GM23338 (cell line): Measurements from ENCODE around the gene WDR27. TPM values are rescaled to one million over a fixed set of nuclear protein-coding genes. Genes with fewer than 3 reads are reported as not detected.

Source experiments
- ATAC-seq: fragments of 200-7000 bp; cut with Tn5 transposase; 3 replicates; pipeline ENCODE4 v1.9.1; 2020
- DNase-seq: peaks from one replicate; pipeline ENCODE4 v3.0.0-alpha.2; 2015; ENCODE audit warnings: low spot score
- H2AFZ ChIP-seq: fragments of 200-600 bp; sonication (generic); 2 replicates; pipeline ENCODE4 v1.8.0; 2016; ENCODE audit warnings: antibody characterized with exemption, mild to moderate bottlenecking, moderate library complexity
- H3F3A ChIP-seq: fragments of 200-600 bp; sonication (generic); replicated peaks from 2 replicates; pipeline ENCODE4 v1.8.0; 2017; ENCODE audit warnings: antibody characterized with exemption, mixed run types, low read depth
- H3K27ac ChIP-seq: fragments of 200-600 bp; sonication (generic); 2 replicates; pipeline ENCODE4 v1.6.1; 2016; ENCODE audit warnings: low read depth
- H3K27me3 ChIP-seq: fragments of 200-600 bp; sonication (generic); 2 replicates; pipeline ENCODE4 v1.8.0; 2016; ENCODE audit warnings: mild to moderate bottlenecking, mixed run types, moderate library complexity; ENCODE audit not compliant: insufficient read depth
- H3K36me3 ChIP-seq: fragments of 200-600 bp; sonication (generic); 2 replicates; pipeline ENCODE4 v1.8.0; 2016; ENCODE audit warnings: mild to moderate bottlenecking; ENCODE audit not compliant: insufficient read depth
- H3K4me1 ChIP-seq: fragments of 200-600 bp; sonication (generic); 2 replicates; pipeline ENCODE4 v1.8.0; 2016; ENCODE audit warnings: mild to moderate bottlenecking, moderate library complexity; ENCODE audit not compliant: insufficient read depth
- H3K4me2 ChIP-seq: fragments of 200-600 bp; sonication (generic); 2 replicates; pipeline ENCODE4 v1.7.1; 2017; ENCODE audit warnings: mixed run types
- H3K4me3 ChIP-seq: fragments of 200-600 bp; sonication (generic); 2 replicates; pipeline ENCODE4 v1.6.1; 2016; ENCODE audit warnings: mixed run types
- H3K79me2 ChIP-seq: fragments of 200-600 bp; sonication (generic); replicated peaks from 2 replicates; pipeline ENCODE4 v1.8.0; 2017; ENCODE audit warnings: mild to moderate bottlenecking; ENCODE audit not compliant: insufficient read depth
- H3K9me2 ChIP-seq: fragments of 200-600 bp; sonication (generic); 2 replicates; pipeline ENCODE4 v1.8.0; 2017; ENCODE audit not compliant: insufficient read depth
- H4K20me1 ChIP-seq: fragments of 200-600 bp; sonication (generic); replicated peaks from 2 replicates; pipeline ENCODE4 v1.8.0; 2017; ENCODE audit warnings: mild to moderate bottlenecking; ENCODE audit not compliant: insufficient read depth
- H3K27ac Mint-ChIP-seq: 2 replicates; pipeline ENCODE4 v1.8.0; 2020; ENCODE audit warnings: inconsistent platforms, mild to moderate bottlenecking, moderate library complexity, mixed read lengths
- H3K27me3 Mint-ChIP-seq: 3 replicates; pipeline ENCODE4 v1.8.0; 2022; ENCODE audit warnings: low read depth, mild to moderate bottlenecking, moderate library complexity, mixed read lengths, inconsistent platforms; ENCODE audit not compliant: insufficient read depth, poor library complexity
- H3K36me3 Mint-ChIP-seq: 3 replicates; pipeline ENCODE4 v1.8.0; 2021; ENCODE audit warnings: low read depth, mild to moderate bottlenecking, inconsistent platforms, moderate library complexity, mixed read lengths
- H3K4me1 Mint-ChIP-seq: 3 replicates; pipeline ENCODE4 v1.8.0; 2020; ENCODE audit warnings: mild to moderate bottlenecking, inconsistent platforms, mixed read lengths
- H3K4me3 Mint-ChIP-seq: 3 replicates; pipeline ENCODE4 v1.8.0; 2021; ENCODE audit warnings: moderate library complexity, mild to moderate bottlenecking, inconsistent platforms, mixed read lengths
- H3K9me3 Mint-ChIP-seq: 3 replicates; pipeline ENCODE4 v1.8.0; 2020; ENCODE audit warnings: moderate library complexity, mild to moderate bottlenecking, inconsistent platforms, mixed read lengths
- EZH2 ChIP-seq: fragments of 200-600 bp; sonication (generic); IDR thresholded peaks from one replicate; pipeline ENCODE4 v1.8.0; 2017; ENCODE audit warnings: antibody characterized with exemption, mild to moderate bottlenecking, low read depth; ENCODE audit not compliant: unreplicated experiment
- EZH2phosphoT487 ChIP-seq: fragments of 200-600 bp; sonication (generic); IDR thresholded peaks from one replicate; pipeline ENCODE4 v1.8.1; 2018; ENCODE audit warnings: antibody characterized with exemption; ENCODE audit not compliant: unreplicated experiment
- JUNB ChIP-seq: IDR thresholded peaks from one replicate; pipeline ENCODE4 v1.6.1; 2016; ENCODE audit warnings: antibody characterized with exemption; ENCODE audit not compliant: unreplicated experiment
- NANOG ChIP-seq: IDR thresholded peaks from 2 replicates; pipeline ENCODE4 v1.6.1; 2016; ENCODE audit warnings: antibody characterized with exemption, borderline replicate concordance
- POLR2AphosphoS5 ChIP-seq: IDR thresholded peaks from 2 replicates; pipeline ENCODE4 v1.6.1; 2016; ENCODE audit warnings: antibody characterized with exemption, low read depth
- ZNF114 ChIP-seq: fragments of 250-450 bp; sonication (Bioruptor Pico); IDR thresholded peaks from 2 replicates; pipeline ENCODE4 v1.5.0; 2020; ENCODE audit warnings: mild to moderate bottlenecking, moderate library complexity
- ZNF331 ChIP-seq: fragments of 250-450 bp; sonication (Bioruptor Pico); IDR thresholded peaks from 2 replicates; pipeline ENCODE4 v1.5.0; 2020; ENCODE audit warnings: low read depth, mild to moderate bottlenecking, moderate library complexity
- polyA plus RNA-seq: library from polyadenylated mRNA; unstranded; fragments of >200 nt; fragmentation: Nextera tagmentation; extraction: Ambion mirVana; gene quantifications from 2 replicates; pipeline ENCODE4 v1.2.1, GENCODE V29; 2016
- total RNA-seq: library from RNA; depleted of rRNA; stranded (reverse); fragments of >200 nt; shearing (Covaris generic); gene quantifications from 2 replicates; pipeline ENCODE4 v1.2.3, GENCODE V29; 2014
- TF ChIP-seq, protein P1 (sequence below): IDR thresholded peaks from 2 replicates; pipeline ENCODE4 v1.6.1; 2016; ENCODE audit warnings: antibody characterized with exemption
- TF ChIP-seq, protein P2 (sequence below), 2 experiments: fragments of 200-600 bp in 1 of 2; sonication (generic) in 1 of 2; conservative IDR thresholded peaks; 2 replicates each; pipeline versions ENCODE4 v1.5.1 to v1.6.1; 2016 to 2017; ENCODE audit warnings: antibody characterized with exemption in 2 of 2, low read depth in 2 of 2, mild to moderate bottlenecking in 2 of 2, moderate library complexity in 1 of 2
- TF ChIP-seq, protein P3 (sequence below): IDR thresholded peaks from one replicate; pipeline ENCODE4 v1.6.1; 2018; ENCODE audit warnings: antibody characterized with exemption; ENCODE audit not compliant: unreplicated experiment

Gene WDR27
- total and polyA plus RNA-seq, 2 experiments from 2014 or later: 55.3 to 80.4 TPM

DNA sequence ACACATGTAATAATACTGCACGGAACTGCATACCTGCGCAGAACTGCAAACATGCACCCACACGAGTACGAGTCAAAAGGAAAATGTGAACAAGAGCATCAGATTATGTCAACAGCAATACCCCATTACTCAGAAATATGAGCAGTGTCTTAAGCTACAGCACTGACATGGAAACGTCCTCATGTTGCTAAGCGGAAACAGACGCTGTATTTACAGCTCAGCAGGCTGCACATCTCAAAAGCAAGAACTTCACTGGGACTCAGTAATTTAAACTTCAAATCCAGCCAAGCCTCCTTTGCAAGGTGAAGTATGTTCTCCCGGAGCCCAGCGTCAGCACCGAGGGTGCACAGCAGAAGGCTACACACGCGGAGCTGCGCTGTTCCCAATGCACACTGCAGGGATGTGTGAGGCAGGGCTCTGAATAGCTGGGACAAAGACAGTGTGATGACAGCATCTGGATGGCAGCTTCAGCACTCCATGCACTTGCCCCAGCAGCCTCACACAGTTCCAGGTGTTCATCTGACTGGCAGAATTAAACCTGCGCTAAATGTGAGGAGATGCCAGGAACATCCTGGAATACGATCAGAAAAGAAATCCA is 202.8 kb downstream of the WDR27 start:
- H3K4me3 Mint-ChIP-seq: no peak overlapping the region
- no peaks in the 10 kb centered on the region for H4K20me1 ChIP-seq
- no peaks in the 10 kb centered on the region for H3K27me3 ChIP-seq
- no peaks in the 10 kb centered on the region for H3K9me2 ChIP-seq
- no peaks in the 10 kb centered on the region for H3K9me3 Mint-ChIP-seq
- TF ChIP-seq ZNF331 (no peak), ZNF114 (CRISPR knock-in tag) (no peak)
- H3K79me2 ChIP-seq: no peaks in the 10 kb centered on the region
- no peaks in the 10 kb centered on the region for H3K36me3 ChIP-seq
- H3K4me3 ChIP-seq: no peak overlapping the region
- no peak overlapping the region for H3K27ac ChIP-seq
- H3K27me3 Mint-ChIP-seq: peaks cover 3% of the 10 kb centered on the region
- no peak for DNase-seq
- no peak overlapping the region for H2AFZ ChIP-seq
- no peaks in the 10 kb centered on the region for H3K4me1 ChIP-seq
- ATAC-seq: no peak
- H3F3A ChIP-seq: no peaks in the 10 kb centered on the region
- no peak overlapping the region for H3K4me2 ChIP-seq
- H3K4me1 Mint-ChIP-seq: no peaks in the 10 kb centered on the region
- H3K36me3 Mint-ChIP-seq: peaks cover 11% of the 10 kb centered on the region; the same call in 2 of the 3 replicates
- no peak overlapping the region for H3K27ac Mint-ChIP-seq

DNA sequence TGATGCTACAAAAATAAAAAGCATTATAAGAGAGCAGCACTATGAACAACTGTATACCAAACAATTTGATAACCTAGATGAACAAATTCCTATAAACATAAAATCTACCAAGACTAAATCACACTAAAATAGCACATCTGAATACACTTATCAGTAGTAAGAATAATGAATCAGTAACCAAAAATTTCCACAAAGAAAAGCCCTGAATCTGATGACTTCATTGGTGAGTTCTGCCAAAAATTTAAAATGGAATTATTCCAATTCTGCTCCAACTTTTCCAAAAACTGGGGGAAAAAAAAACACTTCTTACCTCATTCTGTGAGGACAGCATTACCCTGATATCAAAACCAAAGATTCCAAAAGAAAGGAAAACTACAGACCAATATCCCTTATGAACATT is 206.2 kb downstream of the WDR27 start:
- Mint-ChIP-seq H3K36me3 (no peaks in the 10 kb centered on the region), H3K9me3 (no peaks in the 10 kb centered on the region), H3K27me3 (peaks cover under 1% of the 10 kb centered on the region), H3K4me1 (no peaks in the 10 kb centered on the region), H3K27ac (no peak overlapping the region), H3K4me3 (no peak overlapping the region)
- ATAC-seq (no peak), DNase-seq (no peak)
- Histone ChIP-seq H3K27me3 (no peaks in the 10 kb centered on the region), H3K36me3 (no peaks in the 10 kb centered on the region), H3K4me1 (no peaks in the 10 kb centered on the region), H2AFZ (no peak overlapping the region), H3K79me2 (no peaks in the 10 kb centered on the region), H3K9me2 (no peaks in the 10 kb centered on the region), H4K20me1 (no peaks in the 10 kb centered on the region), H3F3A (no peaks in the 10 kb centered on the region), H3K4me3 (no peak overlapping the region), H3K4me2 (no peak overlapping the region), H3K27ac (no peak overlapping the region)
- TF ChIP-seq, protein P1, sequence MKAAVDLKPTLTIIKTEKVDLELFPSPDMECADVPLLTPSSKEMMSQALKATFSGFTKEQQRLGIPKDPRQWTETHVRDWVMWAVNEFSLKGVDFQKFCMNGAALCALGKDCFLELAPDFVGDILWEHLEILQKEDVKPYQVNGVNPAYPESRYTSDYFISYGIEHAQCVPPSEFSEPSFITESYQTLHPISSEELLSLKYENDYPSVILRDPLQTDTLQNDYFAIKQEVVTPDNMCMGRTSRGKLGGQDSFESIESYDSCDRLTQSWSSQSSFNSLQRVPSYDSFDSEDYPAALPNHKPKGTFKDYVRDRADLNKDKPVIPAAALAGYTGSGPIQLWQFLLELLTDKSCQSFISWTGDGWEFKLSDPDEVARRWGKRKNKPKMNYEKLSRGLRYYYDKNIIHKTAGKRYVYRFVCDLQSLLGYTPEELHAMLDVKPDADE: no peak
- TF ChIP-seq JUNB (no peak), ZNF331 (no peak), EZH2 (no peak), NANOG (no peak), POLR2AphosphoS5 (no peak), EZH2phosphoT487 (no peak)
- TF ChIP-seq, protein P2, sequence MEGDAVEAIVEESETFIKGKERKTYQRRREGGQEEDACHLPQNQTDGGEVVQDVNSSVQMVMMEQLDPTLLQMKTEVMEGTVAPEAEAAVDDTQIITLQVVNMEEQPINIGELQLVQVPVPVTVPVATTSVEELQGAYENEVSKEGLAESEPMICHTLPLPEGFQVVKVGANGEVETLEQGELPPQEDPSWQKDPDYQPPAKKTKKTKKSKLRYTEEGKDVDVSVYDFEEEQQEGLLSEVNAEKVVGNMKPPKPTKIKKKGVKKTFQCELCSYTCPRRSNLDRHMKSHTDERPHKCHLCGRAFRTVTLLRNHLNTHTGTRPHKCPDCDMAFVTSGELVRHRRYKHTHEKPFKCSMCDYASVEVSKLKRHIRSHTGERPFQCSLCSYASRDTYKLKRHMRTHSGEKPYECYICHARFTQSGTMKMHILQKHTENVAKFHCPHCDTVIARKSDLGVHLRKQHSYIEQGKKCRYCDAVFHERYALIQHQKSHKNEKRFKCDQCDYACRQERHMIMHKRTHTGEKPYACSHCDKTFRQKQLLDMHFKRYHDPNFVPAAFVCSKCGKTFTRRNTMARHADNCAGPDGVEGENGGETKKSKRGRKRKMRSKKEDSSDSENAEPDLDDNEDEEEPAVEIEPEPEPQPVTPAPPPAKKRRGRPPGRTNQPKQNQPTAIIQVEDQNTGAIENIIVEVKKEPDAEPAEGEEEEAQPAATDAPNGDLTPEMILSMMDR (conservative IDR thresholded peaks at IDR 0.05; ENCODE audit: low read depth in 2 of 2): no peak
- TF ChIP-seq, protein P3, sequence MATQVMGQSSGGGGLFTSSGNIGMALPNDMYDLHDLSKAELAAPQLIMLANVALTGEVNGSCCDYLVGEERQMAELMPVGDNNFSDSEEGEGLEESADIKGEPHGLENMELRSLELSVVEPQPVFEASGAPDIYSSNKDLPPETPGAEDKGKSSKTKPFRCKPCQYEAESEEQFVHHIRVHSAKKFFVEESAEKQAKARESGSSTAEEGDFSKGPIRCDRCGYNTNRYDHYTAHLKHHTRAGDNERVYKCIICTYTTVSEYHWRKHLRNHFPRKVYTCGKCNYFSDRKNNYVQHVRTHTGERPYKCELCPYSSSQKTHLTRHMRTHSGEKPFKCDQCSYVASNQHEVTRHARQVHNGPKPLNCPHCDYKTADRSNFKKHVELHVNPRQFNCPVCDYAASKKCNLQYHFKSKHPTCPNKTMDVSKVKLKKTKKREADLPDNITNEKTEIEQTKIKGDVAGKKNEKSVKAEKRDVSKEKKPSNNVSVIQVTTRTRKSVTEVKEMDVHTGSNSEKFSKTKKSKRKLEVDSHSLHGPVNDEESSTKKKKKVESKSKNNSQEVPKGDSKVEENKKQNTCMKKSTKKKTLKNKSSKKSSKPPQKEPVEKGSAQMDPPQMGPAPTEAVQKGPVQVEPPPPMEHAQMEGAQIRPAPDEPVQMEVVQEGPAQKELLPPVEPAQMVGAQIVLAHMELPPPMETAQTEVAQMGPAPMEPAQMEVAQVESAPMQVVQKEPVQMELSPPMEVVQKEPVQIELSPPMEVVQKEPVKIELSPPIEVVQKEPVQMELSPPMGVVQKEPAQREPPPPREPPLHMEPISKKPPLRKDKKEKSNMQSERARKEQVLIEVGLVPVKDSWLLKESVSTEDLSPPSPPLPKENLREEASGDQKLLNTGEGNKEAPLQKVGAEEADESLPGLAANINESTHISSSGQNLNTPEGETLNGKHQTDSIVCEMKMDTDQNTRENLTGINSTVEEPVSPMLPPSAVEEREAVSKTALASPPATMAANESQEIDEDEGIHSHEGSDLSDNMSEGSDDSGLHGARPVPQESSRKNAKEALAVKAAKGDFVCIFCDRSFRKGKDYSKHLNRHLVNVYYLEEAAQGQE: no peak
